Suprapubic skin (tissue), 3 donors: ENCODE data around the gene LMLN.
"Not testable (repeated sequence)": the region's sequence is repeated elsewhere in the genome, so short reads cannot be mapped to it uniquely, and the experiment has no call there.

Experiments used
- EP300 ChIP-seq: sonication (generic); formaldehyde crosslinking; IDR thresholded peaks from one replicate; pipeline ENCODE4 v1.6.1; 2017; ENCODE audit warnings: antibody characterized with exemption
- POLR2A ChIP-seq, 2 donors: fragments of 450-650 bp; IDR thresholded peaks; one replicate each; pipeline ENCODE4 v1.6.1; 2017; ENCODE audit warnings: antibody characterized with exemption in 2 of 2, mild to moderate bottlenecking in 2 of 2, moderate library complexity in 2 of 2
- TF ChIP-seq, protein P1 (sequence below), 2 donors: fragments of 200-600 bp in 1 of 2; fragments of 450-650 bp in 1 of 2; sonication (generic) in 1 of 2; IDR thresholded peaks; one replicate each; pipeline ENCODE4 v1.5.1; 2016 to 2019; ENCODE audit warnings: antibody characterized with exemption in 2 of 2, mild to moderate bottlenecking in 1 of 2, moderate library complexity in 1 of 2

DNA sequence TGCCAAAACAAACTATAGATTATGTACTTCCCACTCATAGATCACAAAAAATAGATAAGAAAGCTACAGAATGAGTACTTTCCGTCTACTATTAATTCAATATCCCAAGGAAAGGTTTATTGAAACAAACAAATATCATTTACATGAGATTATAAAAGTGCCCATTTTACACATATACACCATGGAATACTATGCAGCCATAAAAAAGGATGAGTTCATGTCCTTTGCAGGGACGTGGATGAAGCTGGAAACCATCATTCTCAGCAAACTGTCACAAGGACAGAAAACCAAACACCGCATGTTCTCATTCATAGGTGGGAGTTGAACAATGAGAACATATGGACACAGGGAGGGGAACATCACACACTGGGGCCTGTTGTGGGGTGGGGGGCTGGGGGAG is 32.4 kb upstream of the LMLN start:
- TF ChIP-seq, protein P1, sequence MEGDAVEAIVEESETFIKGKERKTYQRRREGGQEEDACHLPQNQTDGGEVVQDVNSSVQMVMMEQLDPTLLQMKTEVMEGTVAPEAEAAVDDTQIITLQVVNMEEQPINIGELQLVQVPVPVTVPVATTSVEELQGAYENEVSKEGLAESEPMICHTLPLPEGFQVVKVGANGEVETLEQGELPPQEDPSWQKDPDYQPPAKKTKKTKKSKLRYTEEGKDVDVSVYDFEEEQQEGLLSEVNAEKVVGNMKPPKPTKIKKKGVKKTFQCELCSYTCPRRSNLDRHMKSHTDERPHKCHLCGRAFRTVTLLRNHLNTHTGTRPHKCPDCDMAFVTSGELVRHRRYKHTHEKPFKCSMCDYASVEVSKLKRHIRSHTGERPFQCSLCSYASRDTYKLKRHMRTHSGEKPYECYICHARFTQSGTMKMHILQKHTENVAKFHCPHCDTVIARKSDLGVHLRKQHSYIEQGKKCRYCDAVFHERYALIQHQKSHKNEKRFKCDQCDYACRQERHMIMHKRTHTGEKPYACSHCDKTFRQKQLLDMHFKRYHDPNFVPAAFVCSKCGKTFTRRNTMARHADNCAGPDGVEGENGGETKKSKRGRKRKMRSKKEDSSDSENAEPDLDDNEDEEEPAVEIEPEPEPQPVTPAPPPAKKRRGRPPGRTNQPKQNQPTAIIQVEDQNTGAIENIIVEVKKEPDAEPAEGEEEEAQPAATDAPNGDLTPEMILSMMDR (IDR thresholded peaks at IDR 0.05), result not testable (repeated sequence)
- TF ChIP-seq POLR2A (IDR thresholded peaks at IDR 0.05); EP300: not testable (repeated sequence)
